AG10803 (cell line): ENCODE data around the gene GALNT7.
A peak's percentile ranks its signal among the peaks of the same experiment; 100 is the strongest.
"Not testable (repeated sequence)": the region's sequence is repeated elsewhere in the genome, so short reads cannot be mapped to it uniquely, and the experiment has no call there.

Source experiments
- DNase-seq: peaks from one replicate; pipeline ENCODE4 v3.0.0; 2010; ENCODE audit warnings: low read depth
- H3K4me3 ChIP-seq: 2 replicates; pipeline ENCODE4 v1.5.1; 2011; ENCODE audit warnings: mild to moderate bottlenecking, low read length, control low read depth
- CTCF ChIP-seq: conservative IDR thresholded peaks from 2 replicates; pipeline ENCODE4 v1.5.1; 2011; ENCODE audit warnings: mild to moderate bottlenecking, low read length, control low read depth, inconsistent platforms

The GALNT7 gene

GRCh38 chr4:173217727-173218126 is 49.1 kb downstream of the GALNT7 start:
- no peak overlapping the region for H3K4me3 ChIP-seq
- no peak for DNase-seq
- TF ChIP-seq CTCF: no peak

GRCh38 chr4:173218411-173219125 is 50.0 kb downstream of the GALNT7 start:
- TF ChIP-seq CTCF: no peak
- peak; percentile 35 for DNase-seq
- H3K4me3 ChIP-seq: no peak overlapping the region

- DNase-seq, H3K4me3 ChIP-seq: not testable (repeated sequence)
Observed at GRCh38 chr4:173219126-173219437, 50.5 kb downstream of the GALNT7 start.

- TF ChIP-seq CTCF: no peak
- DNase-seq: no peak
- H3K4me3 ChIP-seq: no peak overlapping the region
Observed at GRCh38 chr4:173223743-173224142, 55.1 kb downstream of the GALNT7 start.

- DNase-seq: no peak
- no peak overlapping the region for H3K4me3 ChIP-seq
- no peak for TF ChIP-seq CTCF
Observed at GRCh38 chr4:173226401-173226888, 57.8 kb downstream of the GALNT7 start.

- no peak overlapping the region for H3K4me3 ChIP-seq
- no peak for TF ChIP-seq CTCF
- DNase-seq: no peak
Observed at GRCh38 chr4:173227756-173228155, 59.1 kb downstream of the GALNT7 start.

GRCh38 chr4:173230062-173230461 is 61.5 kb downstream of the GALNT7 start:
- H3K4me3 ChIP-seq: no peak overlapping the region
- no peak for TF ChIP-seq CTCF
- peak; percentile 12 for DNase-seq

- no peak overlapping the region for H3K4me3 ChIP-seq
- peak; percentile 6 for DNase-seq
- TF ChIP-seq CTCF: peak; percentile 40; the same call in 1 of the 2 replicates
Observed at GRCh38 chr4:173231916-173232315, 63.3 kb downstream of the GALNT7 start.
